ENCODE data around the gene VNN1.

Gene VNN1, protein sequence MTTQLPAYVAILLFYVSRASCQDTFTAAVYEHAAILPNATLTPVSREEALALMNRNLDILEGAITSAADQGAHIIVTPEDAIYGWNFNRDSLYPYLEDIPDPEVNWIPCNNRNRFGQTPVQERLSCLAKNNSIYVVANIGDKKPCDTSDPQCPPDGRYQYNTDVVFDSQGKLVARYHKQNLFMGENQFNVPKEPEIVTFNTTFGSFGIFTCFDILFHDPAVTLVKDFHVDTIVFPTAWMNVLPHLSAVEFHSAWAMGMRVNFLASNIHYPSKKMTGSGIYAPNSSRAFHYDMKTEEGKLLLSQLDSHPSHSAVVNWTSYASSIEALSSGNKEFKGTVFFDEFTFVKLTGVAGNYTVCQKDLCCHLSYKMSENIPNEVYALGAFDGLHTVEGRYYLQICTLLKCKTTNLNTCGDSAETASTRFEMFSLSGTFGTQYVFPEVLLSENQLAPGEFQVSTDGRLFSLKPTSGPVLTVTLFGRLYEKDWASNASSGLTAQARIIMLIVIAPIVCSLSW

DNA sequence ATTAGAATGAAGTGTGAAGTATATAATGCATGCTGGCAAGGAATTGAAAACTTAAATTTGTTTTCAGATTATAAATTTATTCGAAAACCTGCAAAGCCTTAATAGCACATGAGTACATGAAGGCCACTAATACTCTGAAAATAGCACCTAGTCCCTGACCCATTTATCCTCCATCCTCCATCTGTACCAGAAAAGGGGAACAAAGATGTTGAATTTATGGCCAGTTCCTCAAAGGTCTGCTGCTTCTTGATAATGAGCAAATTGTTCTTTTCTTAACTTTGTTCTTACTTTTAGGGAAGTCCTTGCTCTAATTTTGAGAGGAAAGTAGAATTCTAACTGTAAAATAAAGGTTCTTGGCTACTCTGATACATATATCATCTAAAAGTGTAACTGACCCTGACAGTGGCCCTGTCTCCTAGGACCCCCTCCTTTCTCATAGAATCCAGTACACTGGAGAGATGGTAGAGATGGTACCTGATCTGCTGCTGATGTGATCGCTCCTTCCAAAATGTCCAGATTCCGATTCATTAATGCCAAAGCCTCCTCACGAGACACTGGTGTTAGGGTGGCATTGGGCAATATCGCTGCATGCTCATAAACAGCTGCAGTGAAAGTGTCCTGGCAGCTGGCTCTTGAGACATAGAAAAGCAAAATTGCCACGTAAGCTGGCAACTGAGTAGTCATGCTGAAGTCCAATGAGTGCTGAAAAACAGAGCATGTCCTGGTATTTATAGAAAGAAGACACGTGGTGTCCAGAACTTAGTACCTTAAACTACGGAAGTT, at the start of gene VNN1:
Gene VNN1 (minus strand): TSS at position 704 of the 783 bp plus-strand sequence. CDS start 20 bp downstream, at position 684.
- DNase-seq, result peak; percentile 68

DNA sequence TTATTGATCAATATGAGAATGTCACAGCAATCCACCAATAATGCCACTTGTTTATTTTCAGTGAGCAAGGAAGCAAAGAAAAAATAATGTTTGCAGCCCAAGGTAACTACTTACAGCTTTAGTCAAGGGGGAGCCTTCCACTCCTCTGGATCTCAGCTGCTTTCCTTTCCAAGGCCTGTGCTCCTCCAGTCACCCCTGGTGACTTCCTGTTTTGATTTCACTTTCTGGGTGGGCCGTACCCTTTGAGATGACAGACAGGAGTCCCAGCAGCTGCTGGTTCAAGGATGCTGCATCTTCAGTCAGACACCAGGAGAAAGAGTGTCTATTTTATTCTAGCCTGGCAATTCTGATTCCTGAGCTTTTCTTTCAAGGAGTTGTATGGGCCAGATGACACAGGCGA, 49.4 kb upstream of the VNN1 start:
- no peak for DNase-seq

DNA sequence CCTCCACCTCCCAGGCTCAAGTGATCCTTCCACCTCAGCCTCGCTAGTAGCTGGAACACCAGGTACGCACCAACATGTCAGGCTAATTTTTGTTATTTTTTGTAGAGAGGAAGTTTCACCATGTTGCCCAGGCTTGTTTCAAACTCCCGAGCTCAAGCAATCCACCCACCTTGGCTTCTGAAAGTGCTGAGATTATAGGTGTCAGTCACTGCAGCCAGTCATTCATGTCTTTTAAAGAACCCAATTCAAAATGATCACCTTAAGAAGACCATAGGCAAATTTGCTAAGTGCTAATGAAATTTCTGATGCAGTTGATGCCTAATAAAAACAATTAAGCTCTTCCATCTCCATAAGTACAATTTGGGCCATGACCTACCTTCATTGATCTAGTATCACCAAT, 46.4 kb upstream of the VNN1 start:
- DNase-seq, result no peak

DNA sequence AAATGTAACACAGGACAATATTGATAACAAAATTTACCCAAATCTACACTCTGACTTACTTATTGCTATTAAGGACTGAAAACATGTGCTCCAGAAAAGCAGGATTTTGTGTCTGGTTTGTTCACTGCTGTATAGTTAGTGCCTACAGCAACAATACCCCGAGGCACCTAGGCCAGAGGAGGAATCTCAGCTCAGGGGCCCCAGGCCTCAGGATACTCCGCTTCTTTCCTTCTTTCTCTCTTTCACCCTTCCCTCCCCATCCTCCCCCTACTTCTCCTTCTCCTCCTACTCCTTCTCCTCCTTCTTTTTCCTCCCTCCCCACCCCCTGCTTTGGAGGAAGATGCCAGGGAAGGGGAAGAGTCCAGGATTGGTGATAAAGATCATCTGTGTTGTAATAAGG, 44.8 kb upstream of the VNN1 start:
- no peak for DNase-seq

DNA sequence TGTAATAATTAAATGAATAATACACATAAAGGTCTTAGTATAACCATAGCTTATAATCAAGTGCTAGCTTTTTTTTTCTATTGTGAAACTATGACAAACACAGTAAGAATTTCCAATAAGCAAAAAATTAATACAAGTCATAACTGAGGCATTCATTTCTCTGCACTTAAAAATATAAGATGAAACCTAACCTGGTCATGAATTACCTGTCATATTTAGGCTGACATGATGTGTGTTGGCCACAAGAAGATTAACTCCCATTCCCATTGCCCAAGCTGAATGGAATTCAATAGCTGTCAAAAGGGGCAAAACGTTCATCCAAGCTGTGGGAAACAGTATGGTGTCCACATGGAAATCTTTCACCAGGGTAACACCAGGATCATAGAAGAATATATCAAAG, 38.4 kb upstream of the VNN1 start:
- no peak for DNase-seq

DNA sequence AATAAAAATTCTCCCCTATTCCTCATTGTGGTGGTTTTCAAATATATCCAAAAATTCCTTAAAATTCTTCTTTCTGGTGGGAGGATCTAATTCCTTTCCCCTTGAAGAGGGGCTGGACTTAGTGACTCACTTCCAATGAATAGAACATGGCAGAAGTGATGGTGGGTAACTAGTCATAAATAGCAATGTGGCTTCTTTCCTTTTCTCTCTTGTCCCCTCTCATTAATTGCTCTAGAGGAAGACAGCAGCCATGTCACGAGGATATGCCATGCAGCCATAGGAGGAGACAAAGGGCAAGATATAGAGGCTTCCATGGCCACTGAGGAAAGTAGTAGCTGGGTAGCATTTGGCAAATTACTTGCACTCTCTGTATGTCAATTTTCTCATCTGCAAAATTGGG, 38.0 kb upstream of the VNN1 start:
- DNase-seq, result no peak

DNA sequence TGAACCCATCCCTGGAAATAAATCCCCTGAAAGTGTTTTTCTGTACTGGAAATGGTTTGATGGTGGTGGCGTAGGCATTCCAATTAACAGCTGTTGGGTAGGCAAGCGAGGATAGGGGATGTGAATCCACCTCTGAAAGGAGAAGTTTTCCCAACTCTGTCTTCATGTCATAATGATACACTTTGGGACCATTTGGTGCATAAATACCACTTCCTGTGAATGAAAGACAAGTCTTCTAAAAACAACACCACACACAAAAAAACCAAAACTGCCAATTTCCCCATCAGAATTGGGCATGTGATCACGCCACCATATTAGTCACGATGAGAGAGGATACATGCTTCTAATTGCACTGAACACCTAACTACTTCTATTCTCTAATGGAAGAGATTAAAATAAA, 37.5 kb upstream of the VNN1 start:
- no peak for DNase-seq

DNA sequence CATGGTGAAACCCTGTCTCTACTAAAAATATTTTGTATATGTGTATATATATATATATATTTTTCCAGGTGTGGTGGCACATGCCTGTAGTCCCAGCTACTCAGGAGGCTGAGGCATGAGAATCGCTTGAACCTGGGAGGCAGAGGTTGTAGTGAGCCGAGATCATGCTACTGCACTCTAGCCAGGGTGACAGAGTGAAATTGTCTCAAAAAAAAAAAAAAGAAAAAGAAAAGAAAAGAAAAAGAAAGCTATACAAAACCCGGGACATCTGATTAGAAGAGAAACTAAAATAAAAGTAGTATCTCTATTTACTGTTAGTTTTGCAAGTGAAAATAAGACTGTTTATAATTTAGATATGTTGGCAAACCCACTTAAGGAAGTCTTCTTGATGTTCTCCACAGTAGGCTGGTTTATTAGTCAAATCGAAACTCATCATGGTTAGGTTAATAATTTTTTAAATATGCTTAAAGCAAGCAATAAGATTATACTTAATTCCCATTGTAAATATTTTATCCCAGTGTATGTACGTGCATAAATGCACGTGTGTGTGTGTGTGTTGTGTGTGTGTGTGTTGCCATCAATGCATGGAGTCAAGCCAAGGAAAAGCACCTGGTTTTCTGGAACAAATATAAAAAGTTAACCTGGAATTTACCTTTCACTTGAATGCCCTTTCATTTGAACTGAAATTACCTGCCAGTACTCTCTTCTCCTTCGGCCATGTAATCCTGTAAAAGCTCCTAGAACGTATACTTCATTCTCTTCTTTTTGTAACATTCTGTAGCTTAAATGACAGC, 36.8 kb upstream of the VNN1 start:
- no peak for DNase-seq

DNA sequence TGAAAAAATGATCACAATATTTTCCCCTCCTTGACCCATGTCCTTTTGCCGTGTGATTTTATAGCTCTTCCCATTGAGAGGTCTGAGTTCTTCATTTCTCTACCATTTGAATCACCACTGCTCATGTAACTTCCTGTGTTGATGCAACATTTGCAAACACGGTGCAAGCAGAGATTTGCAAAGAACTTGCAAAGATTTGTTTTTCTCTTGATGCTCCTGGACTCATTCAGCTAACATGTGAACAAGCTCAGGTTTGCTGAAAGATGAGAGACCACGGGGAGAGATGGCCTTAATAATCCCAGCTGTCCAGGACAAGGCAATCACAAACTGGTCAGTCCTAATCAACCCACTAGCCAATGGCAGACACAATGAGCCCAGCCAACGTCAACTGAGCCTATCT, 35.3 kb upstream of the VNN1 start:
- DNase-seq, result no peak

DNA sequence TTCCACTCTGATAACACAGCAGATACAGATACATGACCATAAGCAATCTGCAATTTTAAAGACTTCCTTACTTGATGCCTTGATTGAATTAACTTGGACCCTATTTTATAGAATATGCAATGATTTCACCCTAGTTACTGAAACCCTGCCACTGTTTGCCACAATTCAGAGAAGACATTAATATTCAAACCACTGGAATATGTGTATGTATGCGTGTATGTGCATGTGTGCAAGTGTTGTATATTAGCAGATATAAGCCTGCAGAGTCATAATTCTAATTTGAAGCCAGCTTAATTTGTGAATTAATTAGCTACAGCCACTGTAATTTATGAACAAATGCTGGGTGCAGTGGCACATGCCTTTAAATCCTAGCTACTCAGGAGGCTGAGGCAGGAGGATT, 34.6 kb upstream of the VNN1 start:
- DNase-seq, result no peak

DNA sequence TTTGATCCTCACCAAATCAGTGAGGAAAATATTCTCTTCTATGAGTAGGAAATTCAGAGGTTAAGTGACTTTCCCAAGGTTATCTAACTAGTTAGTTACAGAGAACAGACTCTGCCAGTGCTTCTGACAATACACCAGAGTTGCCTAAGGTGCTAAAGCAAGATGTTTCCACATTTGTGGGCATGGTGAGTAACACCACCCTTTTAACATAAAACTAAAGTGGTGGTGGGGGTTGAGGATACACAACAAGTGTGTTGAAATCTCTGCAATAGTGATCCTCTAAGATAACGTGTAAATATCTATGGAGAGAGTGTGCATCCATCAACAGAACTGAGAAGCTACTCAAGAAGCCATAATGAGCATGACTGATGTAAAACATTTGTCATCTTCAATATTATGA, 32.2 kb upstream of the VNN1 start:
- DNase-seq, result no peak

DNA sequence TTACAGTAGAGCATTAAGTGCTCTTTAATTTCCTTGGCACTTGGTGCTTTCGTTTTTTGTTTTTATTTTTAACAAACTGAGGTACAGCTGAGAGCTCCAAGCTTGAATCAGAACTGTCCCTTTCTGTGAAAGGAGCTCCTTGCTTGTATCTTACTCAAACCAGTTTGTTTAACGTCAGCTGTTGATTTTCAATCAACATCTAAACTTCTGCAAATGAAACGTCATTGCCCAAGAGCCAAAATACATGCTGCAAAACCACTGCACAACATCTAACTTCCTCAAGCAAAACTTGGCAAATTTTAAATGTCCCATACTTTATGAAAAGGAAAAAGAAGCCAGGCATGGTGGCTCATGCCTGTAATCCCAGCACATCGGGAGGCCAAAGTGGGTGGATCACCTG, 28.6 kb upstream of the VNN1 start:
- no peak for DNase-seq

DNA sequence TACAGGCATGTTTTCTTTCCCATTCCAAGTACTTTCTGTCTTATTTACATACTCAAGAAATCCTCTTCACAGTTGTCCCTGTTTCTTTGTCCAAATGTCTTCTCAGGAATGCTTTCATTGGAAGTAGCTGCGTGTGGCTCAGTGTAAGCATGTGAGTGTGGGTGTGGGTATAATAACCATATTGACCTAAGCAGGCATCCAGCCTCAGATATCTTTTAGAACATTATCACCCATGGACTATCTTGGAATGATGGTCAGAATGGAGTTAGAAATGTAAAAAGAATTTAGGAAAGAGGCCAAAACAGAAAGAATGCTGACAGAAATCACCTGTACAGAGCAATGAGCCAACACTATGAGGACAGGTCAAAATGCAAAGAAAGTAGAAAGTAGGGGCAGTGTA, 27.4 kb upstream of the VNN1 start:
- DNase-seq, result no peak

DNA sequence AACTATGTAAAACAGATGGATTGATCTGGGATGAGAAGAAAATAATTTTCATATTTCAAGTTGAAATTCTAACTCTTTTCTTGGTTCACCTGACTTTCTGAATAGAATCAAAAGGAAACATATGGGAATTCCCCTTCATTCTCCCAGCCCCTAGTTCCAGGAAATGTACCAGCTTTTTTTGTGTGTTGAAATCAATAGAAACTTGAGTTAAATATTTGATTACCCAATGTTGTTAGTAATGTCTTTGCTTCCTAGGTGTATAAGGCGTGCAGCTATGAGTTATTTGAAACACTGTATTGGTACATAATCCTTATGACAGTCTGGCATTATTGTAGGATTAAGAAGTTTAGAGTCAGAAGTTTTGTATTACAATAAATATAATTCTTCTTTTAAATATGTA, 22.4 kb upstream of the VNN1 start:
- DNase-seq, result no peak

DNA sequence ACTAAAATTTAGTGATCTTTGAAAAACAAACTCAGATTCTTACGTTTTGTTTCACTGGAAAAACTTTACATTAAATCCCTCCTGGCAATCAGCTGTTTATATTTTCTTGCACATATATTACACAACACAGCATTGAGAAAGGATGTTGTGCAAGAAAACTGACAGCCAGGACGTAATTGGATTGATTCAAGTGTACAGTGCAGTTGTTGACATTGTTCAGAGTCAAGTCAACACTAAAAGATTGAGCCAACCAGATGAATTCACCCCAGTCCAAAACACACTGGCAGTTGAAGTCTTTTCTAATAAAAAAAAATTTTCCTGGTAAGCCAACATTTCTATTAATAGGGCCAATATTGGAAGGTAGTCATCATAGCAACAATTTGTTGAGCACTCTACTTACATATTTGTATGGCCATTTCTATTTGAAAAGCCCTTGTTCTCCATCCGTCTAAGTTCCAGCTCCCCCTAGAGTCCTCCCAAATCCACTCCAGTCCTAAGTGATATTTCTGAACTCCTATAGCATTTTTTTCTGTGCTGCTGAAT, 20.9 kb upstream of the VNN1 start:
- no peak for DNase-seq

DNA sequence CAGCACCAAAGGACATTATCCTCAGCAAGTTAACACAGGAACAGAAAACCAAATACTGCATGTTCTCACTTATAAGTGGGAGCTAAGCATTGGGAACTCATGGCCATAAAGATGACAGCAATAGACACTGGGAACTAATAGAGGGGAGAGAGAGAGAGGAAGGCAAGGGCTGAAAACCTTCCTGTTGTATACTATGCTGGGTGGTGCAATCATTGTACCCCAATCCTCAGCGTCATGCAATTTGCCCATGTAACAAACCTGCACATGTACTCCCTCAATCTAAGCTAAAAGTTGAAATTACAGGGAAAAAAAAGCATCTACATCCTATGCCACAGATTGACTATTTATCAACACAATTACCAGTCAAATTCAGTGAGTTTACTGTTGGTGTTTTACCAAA, 20.0 kb upstream of the VNN1 start:
- DNase-seq, result no peak

DNA sequence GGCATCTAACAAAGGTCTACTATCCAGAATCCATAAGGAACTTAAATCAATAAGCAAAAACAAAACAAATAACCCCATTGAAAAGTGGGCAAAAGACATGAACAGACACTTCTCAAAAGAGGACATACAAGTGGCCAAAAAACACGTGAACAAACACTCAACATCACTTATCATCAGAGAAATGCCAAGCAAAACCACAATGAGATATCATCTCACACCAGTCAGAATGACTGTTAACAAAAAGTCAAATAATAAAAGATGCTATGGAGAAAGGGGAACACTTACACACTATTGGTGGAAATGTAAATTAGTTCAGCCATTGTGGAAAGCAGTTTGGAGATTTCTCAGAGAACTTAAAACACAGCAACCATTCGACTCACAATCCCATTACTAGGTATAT, 19.4 kb upstream of the VNN1 start:
- DNase-seq, result no peak

DNA sequence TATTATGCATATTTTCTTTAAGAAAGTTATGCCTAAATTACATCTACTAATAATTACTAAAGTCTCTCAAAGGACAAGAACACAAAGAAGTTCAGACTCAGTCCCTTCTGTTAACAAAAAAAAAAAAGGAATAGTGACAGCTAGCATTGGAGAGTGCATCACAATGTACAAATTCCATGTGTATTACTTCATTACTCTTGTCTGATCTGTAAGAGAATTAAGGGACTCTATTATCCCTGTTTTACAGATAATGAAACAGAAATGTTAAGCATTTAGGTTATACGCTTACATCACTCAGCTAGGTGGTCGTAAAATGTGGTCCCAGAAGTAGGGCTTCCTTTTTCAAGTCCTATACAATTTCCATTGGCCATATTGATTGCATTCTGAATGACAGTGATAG, 17.2 kb upstream of the VNN1 start:
- no peak for DNase-seq

DNA sequence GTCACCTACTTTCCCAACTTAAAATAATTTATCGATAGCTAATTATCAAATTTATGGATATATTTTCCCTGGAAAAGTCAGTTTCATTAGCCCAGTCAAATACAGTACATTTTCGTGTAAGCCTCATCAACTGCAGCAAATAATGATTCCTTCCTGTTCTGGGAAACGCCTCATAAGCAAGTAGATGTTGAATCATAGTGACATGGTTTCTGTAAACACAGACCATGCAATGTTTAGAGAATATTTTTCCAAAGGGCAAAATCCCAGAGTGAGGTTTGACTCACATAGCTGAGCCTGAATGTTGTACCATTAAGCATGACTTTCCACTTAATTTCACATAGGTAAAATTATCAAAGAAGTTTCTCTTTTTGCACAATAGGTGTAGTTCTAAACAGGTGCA, 16.7 kb upstream of the VNN1 start:
- DNase-seq, result no peak

DNA sequence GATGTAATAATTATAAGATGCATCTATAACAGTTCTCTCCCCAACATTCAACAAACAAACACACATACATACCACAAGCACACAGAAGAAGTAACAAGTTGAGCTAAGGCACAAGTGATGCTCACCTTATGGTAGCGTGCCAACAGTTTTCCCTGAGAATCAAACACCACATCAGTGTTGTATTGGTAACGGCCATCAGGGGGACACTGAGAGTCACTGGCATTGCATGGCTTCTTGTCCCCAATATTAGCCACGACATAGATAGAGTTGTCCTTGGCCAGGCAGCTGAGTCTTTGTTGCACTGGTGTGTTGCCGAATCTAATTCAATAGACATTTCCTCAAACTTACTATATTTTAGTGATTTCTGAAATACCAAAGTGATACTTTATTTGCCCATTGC, 14.8 kb upstream of the VNN1 start:
- no peak for DNase-seq

DNA sequence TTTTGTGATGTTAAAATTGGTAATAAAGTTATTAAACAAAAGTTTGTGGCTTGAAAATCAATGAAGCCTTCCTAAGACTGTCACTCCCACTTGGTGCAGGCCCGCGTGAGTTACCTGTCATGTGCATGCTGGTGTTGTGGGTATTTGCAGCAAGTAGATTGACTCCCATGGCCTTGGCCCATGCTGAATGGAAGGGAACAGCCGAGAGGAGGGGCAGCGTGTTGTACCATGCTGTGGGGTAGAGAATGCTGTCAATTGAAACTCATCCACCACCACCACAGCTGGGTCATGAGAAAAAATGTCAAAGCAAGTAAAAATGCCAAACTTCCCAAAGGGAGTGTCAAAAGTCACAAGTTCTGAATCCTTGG, 12.7 kb upstream of the VNN1 start:
- no peak for DNase-seq

DNA sequence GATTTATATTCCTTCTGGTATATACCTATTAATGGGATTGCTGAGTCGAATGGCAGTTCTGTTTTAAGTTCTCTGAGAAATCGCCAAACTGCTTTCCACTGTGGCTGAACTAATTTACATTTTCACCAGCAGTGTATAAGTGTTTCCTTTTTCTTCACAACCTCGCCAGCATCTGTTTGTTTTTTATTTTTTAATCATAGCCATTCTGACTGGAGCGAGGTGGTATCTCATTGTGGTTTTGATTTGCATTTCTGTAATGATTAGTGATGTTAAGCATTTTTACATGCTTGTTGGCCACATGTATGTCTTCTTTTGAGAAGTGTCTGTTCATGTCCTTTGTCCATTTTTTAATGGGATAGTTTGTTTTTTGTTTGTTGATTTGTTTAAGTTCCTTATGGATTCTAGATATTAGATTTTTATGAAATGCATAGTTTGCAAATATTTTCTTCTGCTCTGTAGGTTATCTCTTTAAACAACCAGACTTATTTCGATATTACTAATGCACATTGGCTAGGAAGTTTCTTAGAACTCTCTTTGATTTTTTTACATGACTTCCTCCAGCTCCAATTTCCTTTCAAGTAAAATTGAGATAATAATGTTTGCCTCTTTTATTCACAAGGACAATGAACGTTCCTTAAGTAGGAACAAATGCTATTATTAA, 12.2 kb upstream of the VNN1 start:
- DNase-seq, result no peak

DNA sequence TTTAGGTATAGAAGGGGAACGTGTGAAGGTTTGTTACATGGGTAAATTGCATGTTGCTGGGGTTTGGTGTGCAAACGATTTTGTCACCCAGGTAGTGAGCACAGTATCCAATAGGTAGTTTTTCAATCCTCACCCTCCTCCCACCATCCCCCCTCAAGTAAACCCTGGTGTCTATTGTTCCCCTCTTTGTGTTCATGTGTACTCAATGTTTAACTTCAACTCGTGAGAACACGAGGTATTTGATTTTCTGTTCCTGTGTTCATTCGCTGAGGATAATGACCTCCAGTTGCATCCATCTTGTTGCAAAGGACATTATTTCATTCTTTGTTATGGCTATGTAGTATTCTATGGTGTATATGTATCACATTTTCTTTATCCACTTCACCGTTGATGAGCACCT, 11.6 kb upstream of the VNN1 start:
- DNase-seq, result no peak
